Endothelial cell of umbilical vein (primary cell): ENCODE results near the gene GHITM. TPM values are rescaled to one million over a fixed set of nuclear protein-coding genes. Genes with fewer than 3 reads are reported as not detected.
"Not testable (repeated sequence)": the region's sequence is repeated elsewhere in the genome, so short reads cannot be mapped to it uniquely, and the experiment has no call there.

Experiments
- BruUV-seq: library from RNA; stranded (reverse); fragments of 400-500 nt; replicated peaks from 2 replicates; lab custom pipeline; 2021; lab: Mats Ljungman, UMichigan
- CTCF ChIA-PET: fragments of 300-600, 350-600 bp; sonication (Branson Sonifier 250); formaldehyde crosslinking; loops from one replicate; lab custom pipeline; 2021; ENCODE audit warnings: antibody characterized with exemption, inconsistent platforms; lab: Charles Lee
- POLR2A ChIA-PET: fragments of 300-600, 350-600 bp; sonication (Branson Sonifier 250); formaldehyde crosslinking; loops from one replicate; lab custom pipeline; 2021; ENCODE audit warnings: antibody characterized with exemption, inconsistent platforms; lab: Charles Lee
- DNase-seq: peaks from one replicate; pipeline ENCODE4 v3.0.0-alpha.2; 2011; ENCODE audit warnings: low read depth, low spot score
- FAIRE-seq: peaks from 2 replicates; lab custom pipeline; 2011; peaks lifted over from hg19 to GRCh38; lab: Jason Lieb, UNC
- H2AFZ ChIP-seq: 2 replicates; pipeline ENCODE4 v1.6.0; 2012; ENCODE audit warnings: low read depth, low read length, control low read depth, inconsistent platforms
- H3K27ac ChIP-seq: 2 replicates; pipeline ENCODE4 v1.5.1; 2011; ENCODE audit warnings: low read depth, mild to moderate bottlenecking, control low read depth, low read length, moderate library complexity; ENCODE audit not compliant: insufficient read depth
- H3K27me3 ChIP-seq, 2 experiments: 2 replicates each; pipeline versions ENCODE4 v1.6.0 to v1.6.1; 2011; ENCODE audit warnings: low read length in 2 of 2, mixed read lengths in 1 of 2; ENCODE audit not compliant: control insufficient read depth in 2 of 2, insufficient read depth in 2 of 2
- H3K36me3 ChIP-seq, 2 experiments: 2 replicates in 1 of 2; 3 replicates in 1 of 2; pipeline ENCODE4 v1.5.1; 2011; ENCODE audit warnings: low read length in 2 of 2, mild to moderate bottlenecking in 1 of 2, moderate library complexity in 1 of 2; ENCODE audit not compliant: control insufficient read depth in 2 of 2, insufficient read depth in 2 of 2; ENCODE audit errors: extremely low read depth in 1 of 2
- H3K4me1 ChIP-seq: 3 replicates; pipeline ENCODE4 v1.5.1; 2011; ENCODE audit warnings: mild to moderate bottlenecking, low read length; ENCODE audit not compliant: control insufficient read depth, insufficient read depth; ENCODE audit errors: extremely low read depth
- H3K4me2 ChIP-seq: 2 replicates; pipeline ENCODE4 v1.6.1; 2011; ENCODE audit warnings: low read length, control low read depth, mixed read lengths; ENCODE audit not compliant: insufficient read depth
- H3K4me3 ChIP-seq, 3 experiments: fragments of 200-600 bp in 1 of 3; sonication (generic), shearing (Covaris generic) in 1 of 3; replicated peaks in 1 of 3; 2 replicates each; pipeline ENCODE4 v1.5.1; 2011 to 2016; ENCODE audit warnings: control low read depth in 3 of 3, low read length in 3 of 3, mild to moderate bottlenecking in 2 of 3, inconsistent platforms in 1 of 3, low read depth in 1 of 3, moderate library complexity in 1 of 3; ENCODE audit not compliant: insufficient read depth in 1 of 3
- H3K79me2 ChIP-seq: 2 replicates; pipeline ENCODE4 v1.6.0; 2012; ENCODE audit warnings: low read length, inconsistent platforms; ENCODE audit not compliant: control insufficient read depth, insufficient read depth
- H3K9ac ChIP-seq: replicated peaks from 2 replicates; pipeline ENCODE3; 2011; ENCODE audit warnings: low read length, control low read depth; ENCODE audit not compliant: insufficient read depth; ENCODE audit errors: extremely low read depth
- H3K9me1 ChIP-seq: replicated peaks from 3 replicates; pipeline ENCODE4 v1.6.0; 2011; ENCODE audit warnings: mild to moderate bottlenecking, low read length; ENCODE audit not compliant: control insufficient read depth, insufficient read depth; ENCODE audit errors: extremely low read depth
- H3K9me3 ChIP-seq: replicated peaks from 2 replicates; pipeline ENCODE4 v1.5.1; 2012; ENCODE audit warnings: low read length, inconsistent platforms; ENCODE audit not compliant: control insufficient read depth, insufficient read depth
- H4K20me1 ChIP-seq: replicated peaks from 2 replicates; pipeline ENCODE3; 2011; ENCODE audit warnings: mild to moderate bottlenecking, low read length; ENCODE audit not compliant: control insufficient read depth, insufficient read depth; ENCODE audit errors: extremely low read depth
- dilution Hi-C: fragments of 300-500 bp; cut with MboI; formaldehyde crosslinking; loops from one replicate; pipeline ENCODE4 v1.15.0; 2019; ENCODE audit warnings: low sequenced_read_pairs; ENCODE audit not compliant: extremely low pct_ligation_motif_present
- intact Hi-C: fragments of 100-400 bp; cut with micrococcal nuclease; formaldehyde crosslinking; loops from one replicate; pipeline ENCODE4 v1.10.0; 2022
- polyA plus RNA-seq, 4 experiments: library from polyadenylated mRNA; depleted of rRNA in 3 of 4; stranded (reverse) in 3 of 4; unstranded in 1 of 4; fragments of >200 nt; gene quantifications; 2 replicates each; pipeline versions ENCODE4 v1.2.1 to v1.2.3, GENCODE V29; 2011 to 2012; ENCODE audit warnings: missing spikeins in 1 of 4
- total RNA-seq: library from RNA; stranded (reverse); gene quantifications from 2 replicates; pipeline ENCODE4 v1.2.3, GENCODE V29; 2021

GHITM gene
- total and polyA plus RNA-seq, 2 donors (not counting 3 experiments of a cell fraction or from before 2014, with no cell fraction given) = 113 to 122 TPM

DNA sequence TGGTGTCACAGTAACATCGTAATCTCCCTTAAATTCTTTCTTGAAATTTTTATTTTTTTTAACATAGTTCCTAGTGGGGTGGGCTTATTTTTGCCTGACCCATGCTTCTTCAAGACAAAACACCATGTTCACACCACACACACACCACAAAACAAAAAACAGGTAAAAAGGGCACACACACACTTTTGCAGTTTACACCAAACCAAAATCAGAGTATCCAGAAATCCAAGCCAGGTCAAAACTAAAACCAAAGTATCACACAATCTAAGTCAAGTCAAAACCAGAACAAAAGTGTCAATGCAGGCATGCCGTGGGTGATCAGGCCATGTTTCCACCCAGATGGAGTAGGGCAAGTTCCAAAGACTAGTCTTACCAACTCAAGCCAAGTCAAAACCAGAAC, 31.9 kb downstream of the GHITM start:
- H3K27me3 ChIP-seq, H3K79me2 ChIP-seq, DNase-seq, dilution Hi-C loops, H2AFZ ChIP-seq, FAIRE-seq, H3K9me3 ChIP-seq, H3K4me1 ChIP-seq, H3K4me2 ChIP-seq, H3K27ac ChIP-seq, POLR2A ChIA-PET, H3K36me3 ChIP-seq, BruUV-seq, intact Hi-C loops, H4K20me1 ChIP-seq, H3K9ac ChIP-seq, CTCF ChIA-PET, H3K4me3 ChIP-seq, H3K9me1 ChIP-seq: not testable (repeated sequence)

DNA sequence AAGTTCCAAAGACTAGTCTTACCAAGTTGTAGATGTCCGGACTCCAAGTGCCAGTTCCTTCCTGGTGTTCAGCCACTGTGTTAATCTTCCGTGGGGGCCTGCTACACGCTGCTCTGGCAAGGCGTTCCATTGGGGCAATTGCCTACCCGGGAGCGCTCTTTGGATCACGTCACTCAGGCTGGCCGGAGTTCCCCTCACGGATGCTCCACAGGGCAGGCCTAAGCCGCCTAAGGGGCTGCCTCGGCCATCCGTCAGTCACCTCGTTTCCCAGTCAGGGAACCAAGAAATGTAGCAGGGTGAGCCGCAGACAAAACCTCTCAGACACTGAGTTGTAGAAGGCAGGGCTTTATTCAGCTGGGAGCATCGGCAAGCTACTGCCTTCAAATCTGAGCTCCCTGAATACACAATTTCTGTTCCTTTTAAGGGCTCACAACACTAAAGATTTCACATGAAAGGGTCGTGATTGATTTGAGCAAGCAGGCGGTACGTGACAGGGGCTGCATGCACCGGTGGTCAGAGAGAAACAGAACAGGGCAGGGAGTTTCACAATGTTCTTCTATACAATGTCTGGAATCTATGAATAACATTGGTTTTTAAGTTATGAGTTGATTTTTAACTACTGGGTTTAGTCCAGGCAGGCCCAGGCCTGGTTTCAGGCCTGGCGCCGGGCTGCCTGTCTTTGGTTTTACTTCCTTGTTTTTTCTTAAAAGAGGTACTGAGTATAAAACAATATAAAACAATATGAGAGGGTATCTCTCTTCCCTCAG, 32.6 kb downstream of the GHITM start:
- H4K20me1 ChIP-seq, DNase-seq, H3K4me2 ChIP-seq, H3K9me3 ChIP-seq, H3K36me3 ChIP-seq, H3K79me2 ChIP-seq, H3K27me3 ChIP-seq, FAIRE-seq, H3K9me1 ChIP-seq, H3K4me3 ChIP-seq, H2AFZ ChIP-seq, dilution Hi-C loops, H3K4me1 ChIP-seq, BruUV-seq, POLR2A ChIA-PET, CTCF ChIA-PET, intact Hi-C loops, H3K27ac ChIP-seq, H3K9ac ChIP-seq: not testable (repeated sequence)
